ENCODE measurements around the gene TSHZ2. TPM values are rescaled to one million over a fixed set of nuclear protein-coding genes. Genes with fewer than 3 reads are reported as not detected.

The TSHZ2 gene
- total and polyA plus RNA-seq, 3 donors from 2014 or later, result 13.0 to 41.9 (median 40.4) TPM

DNA sequence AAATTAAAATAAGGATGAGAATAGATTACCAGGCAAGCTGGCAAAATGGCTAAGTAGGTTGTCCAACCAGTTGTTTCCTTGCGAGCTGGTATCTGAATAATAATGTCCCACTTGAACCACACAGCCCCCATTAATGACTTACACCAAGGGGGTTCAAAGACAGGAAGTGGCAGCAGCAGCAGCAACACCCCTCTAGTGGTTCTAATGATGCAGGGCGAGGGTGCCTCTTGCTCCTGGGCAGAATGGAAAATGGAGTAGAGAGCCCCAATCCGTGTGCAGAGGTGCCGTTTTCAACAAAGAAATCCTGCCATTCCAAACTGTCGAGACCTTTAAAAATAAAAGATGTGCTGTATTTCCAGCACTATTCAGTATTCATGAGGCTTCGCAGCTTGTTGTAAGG, 218.1 kb downstream of the TSHZ2 start:
- TF ChIP-seq, protein P1, sequence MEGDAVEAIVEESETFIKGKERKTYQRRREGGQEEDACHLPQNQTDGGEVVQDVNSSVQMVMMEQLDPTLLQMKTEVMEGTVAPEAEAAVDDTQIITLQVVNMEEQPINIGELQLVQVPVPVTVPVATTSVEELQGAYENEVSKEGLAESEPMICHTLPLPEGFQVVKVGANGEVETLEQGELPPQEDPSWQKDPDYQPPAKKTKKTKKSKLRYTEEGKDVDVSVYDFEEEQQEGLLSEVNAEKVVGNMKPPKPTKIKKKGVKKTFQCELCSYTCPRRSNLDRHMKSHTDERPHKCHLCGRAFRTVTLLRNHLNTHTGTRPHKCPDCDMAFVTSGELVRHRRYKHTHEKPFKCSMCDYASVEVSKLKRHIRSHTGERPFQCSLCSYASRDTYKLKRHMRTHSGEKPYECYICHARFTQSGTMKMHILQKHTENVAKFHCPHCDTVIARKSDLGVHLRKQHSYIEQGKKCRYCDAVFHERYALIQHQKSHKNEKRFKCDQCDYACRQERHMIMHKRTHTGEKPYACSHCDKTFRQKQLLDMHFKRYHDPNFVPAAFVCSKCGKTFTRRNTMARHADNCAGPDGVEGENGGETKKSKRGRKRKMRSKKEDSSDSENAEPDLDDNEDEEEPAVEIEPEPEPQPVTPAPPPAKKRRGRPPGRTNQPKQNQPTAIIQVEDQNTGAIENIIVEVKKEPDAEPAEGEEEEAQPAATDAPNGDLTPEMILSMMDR (IDR thresholded peaks at IDR 0.05), result no peak
- TF ChIP-seq POLR2A (IDR thresholded peaks at IDR 0.05), result no peak
- WGBS, 2 donors, result 87 to 93% methylated on average over 6 of the region's 6 CpGs
- Histone ChIP-seq H3K9me3 (no peaks in the 10 kb centered on the region), H3K4me1 (peaks cover 14% of the 10 kb centered on the region), H3K27me3 (no peaks in the 10 kb centered on the region), H3K27ac (no peak overlapping the region), H3K4me3 (no peak overlapping the region), H3K36me3 (ENCODE audit: low read depth, missing control alignments) (no peaks in the 10 kb centered on the region)
- DNase-seq, result no peak
- intact Hi-C loops (cut with DNase I; ENCODE audit: low total_unique reads), result no loop called here

DNA sequence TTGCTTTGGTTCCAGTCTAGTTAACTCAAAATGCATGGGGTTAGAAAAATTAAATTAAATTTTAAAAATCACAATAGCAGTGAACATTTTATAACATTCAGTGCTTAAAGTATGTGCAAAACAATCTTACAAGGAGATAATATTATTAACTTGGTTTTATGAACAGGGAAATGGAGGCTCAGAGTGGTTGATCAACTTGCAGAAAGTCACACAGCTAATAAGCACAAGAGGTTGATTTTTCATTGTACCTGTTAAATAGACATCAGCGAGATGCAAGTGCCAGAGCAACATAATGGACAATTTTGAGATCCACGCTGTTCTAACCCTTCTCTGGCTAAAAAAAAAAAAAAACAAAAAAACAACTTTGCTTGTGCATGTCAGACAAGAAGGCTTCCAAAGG, 219.8 kb downstream of the TSHZ2 start:
- TF ChIP-seq POLR2A (IDR thresholded peaks at IDR 0.05), result no peak
- TF ChIP-seq, protein P1 (IDR thresholded peaks at IDR 0.05), result no peak
- H3K4me3 ChIP-seq, result no peak overlapping the region
- H3K9me3 ChIP-seq, result no peaks in the 10 kb centered on the region
- intact Hi-C loops (cut with DNase I; ENCODE audit: low total_unique reads), result no loop called here
- no peaks in the 10 kb centered on the region for H3K36me3 ChIP-seq (ENCODE audit: low read depth, missing control alignments)
- DNase-seq, result no peak
- no peaks in the 10 kb centered on the region for H3K27me3 ChIP-seq
- peaks cover 20% of the 10 kb centered on the region for H3K4me1 ChIP-seq
- WGBS, 2 donors, result 83 to 88% methylated on average over 2 of the region's 2 CpGs
- H3K27ac ChIP-seq, result no peak overlapping the region

DNA sequence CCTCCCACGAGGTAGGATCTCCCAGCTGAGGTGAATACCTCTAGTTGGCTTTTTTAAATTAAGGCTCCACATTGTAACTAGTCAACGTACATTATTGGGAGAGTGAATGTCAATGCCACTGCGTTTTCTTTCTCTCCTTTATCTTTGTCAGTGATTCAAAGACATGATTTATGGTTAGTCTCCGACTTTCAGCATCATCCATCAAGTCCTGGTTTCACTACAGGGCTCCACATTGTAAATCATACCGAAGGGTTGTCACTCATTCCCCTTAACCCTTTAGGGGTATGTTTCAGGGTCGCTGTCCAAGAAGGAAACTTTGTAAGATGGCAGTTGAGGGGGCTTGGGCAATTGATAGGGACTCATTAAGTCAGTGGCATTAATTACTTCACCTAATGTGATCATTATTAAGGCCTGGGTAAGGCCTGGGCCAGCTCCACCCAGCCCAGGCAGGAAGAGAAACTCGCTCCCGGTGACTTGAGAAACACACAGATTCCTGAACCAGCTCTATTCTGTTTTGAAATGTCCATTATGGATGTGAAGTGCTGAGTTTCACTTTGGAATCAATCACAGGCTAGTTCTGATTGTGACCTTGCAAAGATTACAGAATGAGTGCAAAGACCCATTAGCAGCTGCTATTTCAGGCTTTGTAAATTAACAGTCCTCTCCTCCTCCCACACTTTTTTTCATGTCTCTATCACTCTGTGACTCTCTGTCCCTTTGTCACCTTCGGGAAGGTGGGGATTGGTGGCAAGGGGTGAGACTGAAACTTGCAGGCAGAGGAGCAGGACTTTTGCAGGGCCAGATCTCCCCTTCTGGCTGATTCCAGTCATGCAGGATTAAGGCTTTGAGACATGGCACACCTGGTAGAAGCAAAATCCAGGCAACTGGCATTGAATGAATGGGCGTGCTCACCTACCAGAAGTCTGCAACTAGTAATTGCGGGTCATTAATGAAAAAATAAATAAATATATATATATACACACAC, 222.4 kb downstream of the TSHZ2 start:
- no peak for DNase-seq

DNA sequence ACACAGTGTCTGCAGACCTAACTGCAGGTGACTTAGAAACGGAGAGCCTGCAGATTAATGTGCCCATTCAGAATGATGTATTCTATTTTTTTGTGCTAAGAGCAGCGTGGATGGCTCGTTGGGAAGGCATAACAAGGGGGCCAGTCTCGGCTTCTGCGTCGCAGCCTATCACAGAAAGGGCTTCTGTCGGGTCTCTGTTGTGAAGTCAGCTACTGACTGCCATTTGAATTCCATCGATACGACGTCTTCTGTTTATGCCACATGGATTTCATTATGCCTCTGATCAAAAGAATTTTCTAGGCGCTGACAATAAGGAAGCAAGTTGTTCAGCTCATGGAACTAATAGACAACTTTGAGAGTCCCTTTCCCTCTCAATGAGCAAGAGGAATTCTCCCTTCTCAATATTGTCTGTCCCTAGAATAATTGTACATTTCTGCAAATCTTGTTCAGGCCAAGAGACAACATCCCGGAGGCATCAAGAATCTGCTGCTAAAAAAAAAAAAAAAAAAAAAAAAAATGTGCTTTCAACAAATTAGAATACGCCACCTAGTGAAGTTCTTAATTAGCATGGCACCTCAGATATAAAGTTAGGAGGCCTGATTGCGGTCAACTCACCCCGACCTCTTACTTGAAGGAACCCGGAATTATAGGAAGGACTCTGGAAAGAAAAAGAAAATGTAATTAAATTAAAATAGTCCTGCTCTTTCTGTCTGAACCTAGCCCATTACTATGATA, 223.9 kb downstream of the TSHZ2 start:
- no peak for DNase-seq
- Histone ChIP-seq H3K27ac (no peak overlapping the region), H3K4me3 (no peak overlapping the region), H3K27me3 (no peaks in the 10 kb centered on the region), H3K4me1 (peaks cover 17% of the 10 kb centered on the region), H3K36me3 (ENCODE audit: low read depth, missing control alignments) (no peaks in the 10 kb centered on the region), H3K9me3 (no peaks in the 10 kb centered on the region)
- TF ChIP-seq, protein P1 (IDR thresholded peaks at IDR 0.05), result no peak
- TF ChIP-seq POLR2A (IDR thresholded peaks at IDR 0.05), result no peak
- 31 to 53% methylated on average over 16 of the region's 16 CpGs for WGBS, 2 donors
- intact Hi-C loops (cut with DNase I; ENCODE audit: low total_unique reads), result no loop called here

More for the DNA sequence above, 222.4 kb downstream of the TSHZ2 start:
- Histone ChIP-seq H3K4me1 (peaks cover 17% of the 10 kb centered on the region), H3K27me3 (no peaks in the 10 kb centered on the region), H3K9me3 (no peaks in the 10 kb centered on the region), H3K27ac (no peak overlapping the region), H3K4me3 (no peak overlapping the region), H3K36me3 (ENCODE audit: low read depth, missing control alignments) (no peaks in the 10 kb centered on the region)
- TF ChIP-seq POLR2A (IDR thresholded peaks at IDR 0.05), result no peak
- TF ChIP-seq, protein P1 (IDR thresholded peaks at IDR 0.05), result no peak
- intact Hi-C loops (cut with DNase I; ENCODE audit: low total_unique reads), result no loop called here
- WGBS, 2 donors, result 55 to 64% methylated on average over 11 of the region's 11 CpGs

Measured in testis (tissue), 3 donors.